ENCODE results near the gene RNU5D-1.

The RNU5D-1 gene

GRCh38 chr1:44723064-44723463, 7.9 kb downstream of the RNU5D-1 start:
- Histone ChIP-seq H3K36me3 (ENCODE audit: insufficient read depth, low read length) (no peaks in the 10 kb centered on the region), H3K9me3 (ENCODE audit: low read length) (no peaks in the 10 kb centered on the region), H3K27me3 (ENCODE audit: insufficient read depth, low read length) (no peaks in the 10 kb centered on the region), H2AFZ (ENCODE audit: low read depth, low read length) (no peak overlapping the region), H3K4me1 (ENCODE audit: insufficient read depth, low read length) (no peaks in the 10 kb centered on the region), H3K4me3 (ENCODE audit: low read length) (no peak overlapping the region)

DNA sequence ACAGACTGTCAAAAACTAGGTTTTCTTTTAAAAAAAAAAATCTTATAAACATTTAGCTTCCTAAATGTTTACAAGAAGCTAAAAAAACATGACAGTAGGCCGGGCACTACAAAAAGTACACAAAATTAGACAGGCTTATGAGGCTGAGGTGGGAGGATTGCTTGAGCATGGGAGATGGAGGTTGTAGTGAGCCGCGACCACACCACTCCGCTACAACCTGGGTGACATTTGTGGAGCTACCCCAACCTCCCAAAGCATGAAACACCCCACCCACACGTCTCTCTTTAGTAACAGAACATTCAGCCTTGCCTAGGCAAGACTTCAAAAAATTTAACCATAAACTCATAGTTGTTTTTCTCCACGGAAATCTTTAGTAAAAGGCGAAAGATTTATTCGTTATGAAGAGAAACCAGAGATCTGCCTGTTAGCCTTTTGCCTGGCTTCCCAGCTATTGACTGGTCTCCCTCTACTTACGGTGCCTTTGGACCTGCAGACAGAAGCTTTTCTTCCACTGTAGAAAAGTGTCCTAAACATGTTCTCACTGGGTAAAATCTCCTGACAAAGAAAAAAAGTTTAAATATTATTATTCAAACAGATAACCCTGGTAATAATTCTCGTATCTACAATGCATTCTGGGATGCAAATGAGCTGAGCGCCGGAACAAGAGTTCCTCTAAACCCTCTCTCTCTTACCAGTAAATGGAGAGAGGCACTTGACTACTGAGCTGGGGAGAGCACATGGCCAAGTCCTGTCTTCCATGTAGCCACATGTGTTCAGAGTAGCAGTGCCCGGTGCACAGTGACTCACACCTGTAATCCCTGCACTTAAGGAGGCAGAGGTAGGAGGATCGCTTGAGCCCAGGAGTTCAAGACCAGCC, 9.2 kb downstream of the RNU5D-1 start:
- H3K4me1 ChIP-seq (ENCODE audit: insufficient read depth, low read length) = no peaks in the 10 kb centered on the region
- H2AFZ ChIP-seq (ENCODE audit: low read depth, low read length) = no peak overlapping the region
- no peaks in the 10 kb centered on the region for H3K27me3 ChIP-seq (ENCODE audit: insufficient read depth, low read length)
- no peak overlapping the region for H3K4me3 ChIP-seq (ENCODE audit: low read length)
- no peaks in the 10 kb centered on the region for H3K36me3 ChIP-seq (ENCODE audit: insufficient read depth, low read length)
- H3K9me3 ChIP-seq (ENCODE audit: low read length) = no peaks in the 10 kb centered on the region

DNA sequence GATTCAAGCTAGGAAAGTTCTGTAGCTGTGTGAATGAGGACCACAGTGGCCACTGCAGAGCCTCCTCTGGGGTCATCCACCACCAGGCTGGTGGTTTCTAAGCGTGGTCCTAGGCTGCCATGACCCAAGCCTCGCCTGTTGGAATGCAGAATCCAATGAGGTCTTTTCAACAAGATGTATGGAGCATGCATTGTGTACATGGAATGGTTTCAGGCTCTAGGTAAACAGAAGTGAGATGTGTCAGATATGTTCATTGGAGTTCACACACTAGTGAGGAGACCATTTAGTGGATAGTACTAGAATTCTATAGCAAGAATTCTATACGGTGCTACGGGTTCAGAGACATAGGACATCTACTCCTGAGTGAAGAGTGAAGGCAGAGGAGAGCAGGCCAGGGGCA, 10.7 kb downstream of the RNU5D-1 start:
- no peaks in the 10 kb centered on the region for H3K4me1 ChIP-seq (ENCODE audit: insufficient read depth, low read length)
- H3K27me3 ChIP-seq (ENCODE audit: insufficient read depth, low read length) = no peaks in the 10 kb centered on the region
- H3K36me3 ChIP-seq (ENCODE audit: insufficient read depth, low read length) = no peaks in the 10 kb centered on the region
- H2AFZ ChIP-seq (ENCODE audit: low read depth, low read length) = no peak overlapping the region
- no peaks in the 10 kb centered on the region for H3K9me3 ChIP-seq (ENCODE audit: low read length)
- no peak overlapping the region for H3K4me3 ChIP-seq (ENCODE audit: low read length)

DNA sequence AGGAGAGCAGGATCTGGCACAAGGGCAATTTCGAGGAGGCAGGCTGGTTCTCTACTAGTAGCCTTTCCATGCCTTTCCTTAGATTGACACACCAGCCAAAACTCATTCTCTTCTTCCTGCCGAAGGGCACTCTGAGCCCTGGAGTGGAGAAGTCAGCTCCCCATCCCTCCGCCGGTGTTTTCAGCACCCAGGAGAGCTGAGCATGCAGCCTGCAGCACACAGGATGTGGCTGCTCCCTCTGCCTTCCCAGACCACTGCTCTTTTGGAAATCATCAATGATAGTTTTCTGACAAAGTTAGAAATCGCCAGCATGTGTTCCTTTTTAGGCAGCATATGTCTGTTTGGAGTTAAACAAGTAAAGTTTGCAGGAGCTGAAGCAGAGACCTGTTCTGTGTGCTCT, 11.7 kb downstream of the RNU5D-1 start:
- Histone ChIP-seq H3K27me3 (ENCODE audit: insufficient read depth, low read length) (no peaks in the 10 kb centered on the region), H3K36me3 (ENCODE audit: insufficient read depth, low read length) (no peaks in the 10 kb centered on the region), H3K9me3 (ENCODE audit: low read length) (no peaks in the 10 kb centered on the region), H2AFZ (ENCODE audit: low read depth, low read length) (no peak overlapping the region), H3K4me3 (ENCODE audit: low read length) (no peak overlapping the region), H3K4me1 (ENCODE audit: insufficient read depth, low read length) (no peaks in the 10 kb centered on the region)

DNA sequence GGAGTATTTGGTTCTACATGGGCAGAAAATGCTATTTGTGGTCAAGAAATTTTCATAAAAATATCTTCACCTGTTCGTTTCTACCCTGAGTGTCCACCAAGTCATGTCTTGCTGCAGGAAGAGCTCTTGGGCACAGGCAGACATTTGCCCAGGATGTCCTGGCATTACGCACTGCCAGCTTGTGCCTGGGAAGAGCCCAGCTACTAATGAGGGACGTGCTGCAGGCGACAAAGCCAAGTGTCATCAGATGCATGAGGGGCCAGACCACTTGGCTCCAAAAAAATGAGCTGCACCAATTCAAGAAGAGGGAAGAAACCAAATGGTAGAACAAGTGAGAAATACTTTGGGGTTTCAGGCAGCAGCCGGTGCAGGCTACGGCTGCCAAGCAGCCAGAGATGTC, 12.9 kb downstream of the RNU5D-1 start:
- Histone ChIP-seq H3K36me3 (ENCODE audit: insufficient read depth, low read length) (no peaks in the 10 kb centered on the region), H3K4me3 (ENCODE audit: low read length) (no peak overlapping the region), H3K27me3 (ENCODE audit: insufficient read depth, low read length) (no peaks in the 10 kb centered on the region), H2AFZ (ENCODE audit: low read depth, low read length) (no peak overlapping the region), H3K9me3 (ENCODE audit: low read length) (no peaks in the 10 kb centered on the region), H3K4me1 (ENCODE audit: insufficient read depth, low read length) (no peaks in the 10 kb centered on the region)

- H3K4me1 ChIP-seq (ENCODE audit: insufficient read depth, low read length) = no peaks in the 10 kb centered on the region
- no peak overlapping the region for H2AFZ ChIP-seq (ENCODE audit: low read depth, low read length)
- H3K9me3 ChIP-seq (ENCODE audit: low read length) = no peaks in the 10 kb centered on the region
- H3K36me3 ChIP-seq (ENCODE audit: insufficient read depth, low read length) = no peaks in the 10 kb centered on the region
- H3K27me3 ChIP-seq (ENCODE audit: insufficient read depth, low read length) = no peaks in the 10 kb centered on the region
- H3K4me3 ChIP-seq (ENCODE audit: low read length) = no peak overlapping the region
These were observed 13.3 kb downstream of the RNU5D-1 start for GRCh38 chr1:44717653-44718052.

- Histone ChIP-seq H3K4me1 (ENCODE audit: insufficient read depth, low read length) (no peaks in the 10 kb centered on the region), H3K27me3 (ENCODE audit: insufficient read depth, low read length) (no peaks in the 10 kb centered on the region), H3K4me3 (ENCODE audit: low read length) (no peak overlapping the region), H3K9me3 (ENCODE audit: low read length) (no peaks in the 10 kb centered on the region), H3K36me3 (ENCODE audit: insufficient read depth, low read length) (no peaks in the 10 kb centered on the region), H2AFZ (ENCODE audit: low read depth, low read length) (no peak overlapping the region)
These were observed 13.8 kb downstream of the RNU5D-1 start for GRCh38 chr1:44717156-44717555.

GRCh38 chr1:44714944-44715571, 15.9 kb downstream of the RNU5D-1 start:
- H3K4me3 ChIP-seq (ENCODE audit: low read length) = no peak overlapping the region
- no peak overlapping the region for H2AFZ ChIP-seq (ENCODE audit: low read depth, low read length)
- no peaks in the 10 kb centered on the region for H3K4me1 ChIP-seq (ENCODE audit: insufficient read depth, low read length)
- no peaks in the 10 kb centered on the region for H3K36me3 ChIP-seq (ENCODE audit: insufficient read depth, low read length)
- no peaks in the 10 kb centered on the region for H3K9me3 ChIP-seq (ENCODE audit: low read length)
- H3K27me3 ChIP-seq (ENCODE audit: insufficient read depth, low read length) = no peaks in the 10 kb centered on the region

GRCh38 chr1:44714532-44714931, 16.4 kb downstream of the RNU5D-1 start:
- no peaks in the 10 kb centered on the region for H3K9me3 ChIP-seq (ENCODE audit: low read length)
- H2AFZ ChIP-seq (ENCODE audit: low read depth, low read length) = no peak overlapping the region
- H3K27me3 ChIP-seq (ENCODE audit: insufficient read depth, low read length) = no peaks in the 10 kb centered on the region
- H3K36me3 ChIP-seq (ENCODE audit: insufficient read depth, low read length) = no peaks in the 10 kb centered on the region
- H3K4me1 ChIP-seq (ENCODE audit: insufficient read depth, low read length) = no peaks in the 10 kb centered on the region
- H3K4me3 ChIP-seq (ENCODE audit: low read length) = no peak overlapping the region

DNA sequence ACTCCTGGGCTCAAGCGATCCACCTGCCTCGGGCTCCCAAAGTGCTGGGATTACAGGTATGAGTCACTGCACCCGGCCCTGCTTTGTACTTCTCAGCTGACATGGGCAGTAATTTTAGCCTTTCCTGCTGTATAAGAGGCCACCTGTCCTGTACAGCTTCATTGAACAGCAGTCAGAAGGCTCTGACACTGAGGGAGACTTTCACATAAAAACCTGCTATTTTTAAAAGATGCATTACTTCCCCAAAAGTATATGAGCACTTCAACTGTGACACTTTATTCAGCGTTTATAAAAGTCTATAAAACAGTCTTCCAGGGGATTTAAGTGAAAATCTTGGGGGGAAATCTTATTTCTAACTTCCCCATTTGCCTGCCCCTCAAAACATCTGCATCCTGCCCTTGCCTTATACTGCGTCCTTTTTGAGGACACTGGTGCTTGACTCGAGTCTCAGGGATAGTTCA, 17.6 kb downstream of the RNU5D-1 start:
- Histone ChIP-seq H3K27me3 (ENCODE audit: insufficient read depth, low read length) (no peaks in the 10 kb centered on the region), H2AFZ (ENCODE audit: low read depth, low read length) (no peak overlapping the region), H3K36me3 (ENCODE audit: insufficient read depth, low read length) (no peaks in the 10 kb centered on the region), H3K4me1 (ENCODE audit: insufficient read depth, low read length) (no peaks in the 10 kb centered on the region), H3K4me3 (ENCODE audit: low read length) (no peak overlapping the region), H3K9me3 (ENCODE audit: low read length) (peaks cover 6% of the 10 kb centered on the region)

GRCh38 chr1:44707959-44708831, 22.8 kb downstream of the RNU5D-1 start:
- no peak overlapping the region for H3K4me3 ChIP-seq (ENCODE audit: low read length)
- H3K9me3 ChIP-seq (ENCODE audit: low read length) = peaks cover 14% of the 10 kb centered on the region
- peaks cover 2% of the 10 kb centered on the region for H3K36me3 ChIP-seq (ENCODE audit: insufficient read depth, low read length)

GRCh38 chr1:44707112-44707881, 23.7 kb downstream of the RNU5D-1 start:
- Histone ChIP-seq H3K27me3 (ENCODE audit: insufficient read depth, low read length) (no peaks in the 10 kb centered on the region), H3K9me3 (ENCODE audit: low read length) (peaks cover 14% of the 10 kb centered on the region), H2AFZ (ENCODE audit: low read depth, low read length) (no peak overlapping the region), H3K36me3 (ENCODE audit: insufficient read depth, low read length) (peaks cover 2% of the 10 kb centered on the region), H3K4me3 (ENCODE audit: low read length) (no peak overlapping the region), H3K4me1 (ENCODE audit: insufficient read depth, low read length) (no peaks in the 10 kb centered on the region)

More at GRCh38 chr1:44707959-44708831, 22.8 kb downstream of the RNU5D-1 start:
- H2AFZ ChIP-seq (ENCODE audit: low read depth, low read length) = no peak overlapping the region
- no peaks in the 10 kb centered on the region for H3K27me3 ChIP-seq (ENCODE audit: insufficient read depth, low read length)
- no peaks in the 10 kb centered on the region for H3K4me1 ChIP-seq (ENCODE audit: insufficient read depth, low read length)
